Glomerular endothelial cell (primary cell): Measurements from ENCODE around the gene CDC6. TPM values are rescaled to one million over a fixed set of nuclear protein-coding genes. Genes with fewer than 3 reads are reported as not detected.

Experiments
- DNase-seq: peaks from one replicate; pipeline ENCODE4 v3.0.0-alpha.2; 2011; ENCODE audit warnings: low read depth, low spot score; ENCODE audit errors: extremely low read depth
- total RNA-seq: library from RNA; depleted of rRNA; stranded (reverse); fragments of >200 nt; gene quantifications from 2 replicates; pipeline ENCODE4 v1.2.3, GENCODE V29; 2015

Gene CDC6
- total RNA-seq, 1 donor from 2014 or later = 12.1 TPM

- no peak for DNase-seq
Measured at GRCh38 chr17:40309949-40310510, 22.4 kb downstream of the CDC6 start.

- no peak for DNase-seq
Measured at GRCh38 chr17:40310882-40311391, 23.3 kb downstream of the CDC6 start.

- no peak for DNase-seq
Measured at GRCh38 chr17:40311575-40311974, 23.9 kb downstream of the CDC6 start.

DNA sequence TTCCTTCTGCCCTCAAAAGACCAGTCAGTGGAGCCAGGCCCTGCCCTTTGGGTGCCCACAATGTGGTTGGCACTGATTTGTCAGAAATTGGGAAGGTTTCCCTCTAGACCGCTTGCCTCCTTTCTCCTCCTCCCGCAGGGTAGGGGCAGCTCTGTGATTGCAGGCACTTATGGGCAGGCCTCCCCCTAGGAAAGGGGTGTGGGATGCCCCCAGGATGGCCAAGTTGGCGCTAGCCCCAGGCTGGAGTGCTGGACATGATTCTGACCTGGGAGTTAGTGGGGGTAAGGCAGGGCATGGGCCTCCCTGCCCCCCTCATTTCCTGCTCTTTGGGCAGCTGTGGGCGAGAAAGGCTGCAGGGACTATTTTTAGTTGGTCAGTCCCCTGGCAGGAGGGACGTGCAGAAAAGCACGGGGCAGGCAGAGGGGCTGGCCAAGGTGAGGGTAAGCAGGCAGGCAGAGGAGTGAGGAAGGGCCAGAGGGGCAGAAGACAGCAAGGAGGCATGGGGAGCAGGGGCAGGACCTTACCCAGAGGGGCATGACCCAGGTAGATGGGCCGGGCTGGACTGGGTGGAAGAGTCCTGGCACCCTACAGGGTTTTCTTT is 24.6 kb downstream of the CDC6 start:
- DNase-seq = no peak

DNA sequence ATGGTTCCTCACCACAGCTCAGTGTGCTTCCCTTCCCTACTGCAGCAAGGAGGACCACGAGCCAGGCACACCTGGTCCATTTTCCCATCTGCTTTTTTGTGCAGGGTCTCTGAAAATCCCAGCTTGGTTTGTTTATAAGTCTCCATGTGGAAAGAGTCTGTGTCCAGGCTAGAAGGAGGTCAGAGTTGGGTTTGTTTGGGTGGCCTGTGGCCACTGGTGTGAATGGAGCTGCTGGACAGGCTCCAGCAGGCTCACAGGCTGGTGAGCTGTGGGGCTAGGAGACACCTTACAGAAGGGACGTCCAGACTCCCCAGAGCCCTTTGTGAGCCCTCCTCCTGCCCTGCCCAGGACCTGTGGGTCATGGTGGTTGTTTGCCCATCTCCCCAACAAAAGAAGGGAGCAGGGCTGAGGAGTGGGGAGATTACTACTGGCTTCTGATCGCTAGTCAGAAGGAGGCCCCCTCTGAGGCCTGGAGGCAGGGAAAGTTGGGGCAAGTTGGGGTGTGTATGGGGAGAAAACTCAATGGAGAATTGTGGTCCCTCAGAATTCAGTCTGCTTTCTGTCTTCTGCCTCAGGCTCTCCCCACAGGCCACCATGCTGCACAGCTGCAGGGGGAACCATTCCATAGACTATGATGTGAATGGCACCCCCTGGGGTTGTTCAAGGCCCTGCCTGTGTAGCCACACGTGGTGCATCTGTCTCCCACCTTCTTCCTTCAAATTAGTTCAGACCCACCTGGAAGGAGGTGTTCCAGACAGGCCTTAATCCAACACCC is 25.4 kb downstream of the CDC6 start:
- no peak for DNase-seq

DNA sequence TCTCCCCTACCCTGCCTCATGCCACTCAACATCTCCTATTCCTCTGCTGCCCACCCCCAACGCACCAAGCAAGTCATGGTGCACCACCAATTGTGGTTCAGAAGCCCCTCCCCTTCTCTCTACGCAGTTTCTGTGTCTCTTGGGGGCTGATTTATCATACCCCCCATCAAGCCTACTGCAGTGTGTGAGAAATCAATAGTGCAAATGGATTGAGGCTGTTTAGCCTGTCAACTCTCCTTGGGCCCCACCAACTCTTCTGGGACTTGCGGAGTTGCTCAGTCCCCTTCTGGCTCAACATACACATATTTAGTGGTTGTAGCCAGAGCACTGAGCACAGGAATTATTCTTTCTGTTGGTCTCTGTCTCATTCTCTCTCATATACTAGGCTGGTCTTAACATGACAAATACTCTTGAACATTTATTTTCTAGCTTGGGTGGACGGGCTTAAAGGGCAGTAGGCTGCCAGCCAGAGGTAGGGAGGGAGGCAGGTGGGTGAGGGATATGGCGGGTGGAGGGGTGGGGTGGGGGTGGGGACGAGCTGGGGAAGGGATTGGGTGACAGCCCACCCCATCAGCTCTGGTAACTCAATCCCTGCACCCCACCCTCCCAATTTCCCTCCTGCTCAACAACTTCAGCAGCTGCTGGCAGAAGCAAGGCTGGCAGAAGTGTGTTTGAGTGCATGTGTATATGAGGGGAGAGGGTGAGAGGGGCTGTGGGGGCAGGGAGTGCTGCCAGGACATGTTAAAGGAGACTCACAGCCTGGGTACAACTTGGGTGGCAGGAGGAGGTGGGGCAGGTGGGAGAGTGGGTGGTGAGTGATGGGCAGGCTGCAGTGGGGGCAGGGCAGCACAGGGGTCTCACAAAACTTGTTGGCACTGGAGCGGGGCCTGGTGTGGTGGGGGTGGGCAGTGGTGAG is 26.2 kb downstream of the CDC6 start:
- DNase-seq = no peak

DNA sequence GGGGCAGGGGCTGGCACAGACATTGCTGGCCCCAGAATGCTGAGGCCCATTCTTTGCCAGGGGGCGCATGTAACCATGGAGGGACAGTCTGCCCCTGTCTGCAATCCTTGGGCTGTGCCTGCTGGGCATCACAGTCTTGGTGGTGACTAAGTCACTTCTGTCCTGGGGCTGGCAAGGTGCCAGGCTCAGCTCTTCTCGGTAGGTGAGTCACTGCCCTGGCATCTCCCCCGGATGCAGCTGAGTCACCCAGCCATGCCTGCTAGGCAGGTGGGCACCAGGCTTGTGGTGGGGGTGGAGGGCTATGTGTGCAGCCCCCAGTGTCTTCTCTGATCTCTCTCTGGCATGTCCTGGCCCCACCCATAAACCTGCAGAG is 26.9 kb downstream of the CDC6 start:
- DNase-seq = no peak

DNA sequence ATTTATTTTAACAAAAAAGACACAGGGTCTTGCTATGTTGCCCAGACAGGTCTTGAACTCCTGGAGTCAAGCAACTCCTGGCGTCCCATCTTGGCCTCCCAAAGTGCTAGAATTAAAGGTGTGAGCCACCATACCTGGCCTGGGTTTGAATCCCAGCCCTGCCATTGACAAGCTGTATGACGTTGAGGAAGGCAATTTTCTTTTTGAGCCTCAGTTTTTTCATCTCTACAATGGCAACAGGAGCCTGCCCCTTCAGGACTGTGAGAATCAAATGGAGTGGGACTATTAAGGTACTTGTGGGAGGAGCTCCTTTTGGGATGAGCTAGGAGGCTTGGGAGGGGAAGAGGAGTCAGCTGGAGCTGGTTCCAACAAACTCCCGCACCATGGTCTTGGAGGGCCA is 27.5 kb downstream of the CDC6 start:
- DNase-seq = no peak

GRCh38 chr17:40315678-40316570 is 28.2 kb downstream of the CDC6 start:
- DNase-seq = no peak

- DNase-seq = no peak
Measured at GRCh38 chr17:40316571-40317344, 29.1 kb downstream of the CDC6 start.

DNA sequence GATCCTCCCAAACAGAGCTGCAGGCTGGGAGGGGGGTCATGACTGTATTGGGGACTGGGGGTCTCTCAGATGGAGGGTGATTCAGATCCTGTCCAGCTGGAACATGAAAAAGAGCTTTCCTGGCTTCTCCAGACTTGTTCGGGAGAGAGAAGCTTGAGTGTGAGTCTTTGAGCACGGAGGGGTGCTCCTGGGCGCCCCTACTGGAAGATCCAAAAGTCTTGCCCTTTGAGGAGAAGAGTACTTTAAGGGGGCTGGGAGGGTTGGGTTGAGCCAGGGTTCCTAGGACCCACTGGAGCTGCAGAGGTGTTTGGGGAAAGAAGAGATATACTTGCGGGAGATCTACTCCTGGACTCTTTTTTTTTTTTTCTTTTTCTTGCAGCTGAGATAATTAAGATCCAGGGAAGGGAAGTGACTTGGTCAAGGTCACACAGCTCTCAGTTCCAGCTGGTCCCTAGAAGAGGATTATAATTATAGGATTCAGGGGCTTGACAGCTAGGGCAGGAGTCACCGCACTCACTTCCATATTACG is 29.7 kb downstream of the CDC6 start:
- no peak for DNase-seq

- no peak for DNase-seq
Measured at GRCh38 chr17:40317880-40318829, 30.5 kb downstream of the CDC6 start.

DNA sequence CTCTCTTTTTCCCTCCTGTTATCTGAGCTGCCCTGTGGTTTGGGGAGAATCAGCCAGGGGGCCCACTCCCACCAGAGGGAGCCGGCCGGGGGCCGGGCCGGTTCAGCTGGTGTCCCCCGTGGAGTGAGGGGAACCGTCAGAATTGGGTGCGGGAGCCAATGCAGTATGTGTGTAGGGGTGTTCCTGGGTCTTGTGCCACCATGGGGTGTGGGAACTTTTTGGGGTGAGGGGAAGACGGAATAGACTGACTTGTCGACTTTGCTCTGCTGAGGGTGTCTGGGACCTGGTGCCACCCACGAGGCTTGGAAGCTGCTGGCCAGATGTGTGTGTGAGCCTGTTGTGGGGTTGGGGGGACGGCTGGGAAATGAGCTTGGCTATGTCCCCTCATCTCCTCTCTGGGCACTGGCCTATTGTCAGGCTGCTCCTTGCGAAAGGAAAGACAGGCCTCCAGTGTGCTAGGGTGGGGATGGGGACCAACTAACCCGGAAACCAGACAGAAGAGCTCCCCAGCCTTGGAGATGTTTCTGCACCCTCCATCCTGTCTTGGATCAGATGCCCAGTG is 31.2 kb downstream of the CDC6 start:
- no peak for DNase-seq

- DNase-seq = no peak
Measured at GRCh38 chr17:40319651-40320540, 32.2 kb downstream of the CDC6 start.

- DNase-seq = no peak
Measured at GRCh38 chr17:40320756-40321523, 33.3 kb downstream of the CDC6 start.

GRCh38 chr17:40321524-40321929 is 33.8 kb downstream of the CDC6 start:
- DNase-seq = no peak
